Measurements from ENCODE around the gene SLCO1C1. TPM values are rescaled to one million over a fixed set of nuclear protein-coding genes. Genes with fewer than 3 reads are reported as not detected.

Gene SLCO1C1
- total RNA-seq, 1 donor from 2014 or later: not detected

DNA sequence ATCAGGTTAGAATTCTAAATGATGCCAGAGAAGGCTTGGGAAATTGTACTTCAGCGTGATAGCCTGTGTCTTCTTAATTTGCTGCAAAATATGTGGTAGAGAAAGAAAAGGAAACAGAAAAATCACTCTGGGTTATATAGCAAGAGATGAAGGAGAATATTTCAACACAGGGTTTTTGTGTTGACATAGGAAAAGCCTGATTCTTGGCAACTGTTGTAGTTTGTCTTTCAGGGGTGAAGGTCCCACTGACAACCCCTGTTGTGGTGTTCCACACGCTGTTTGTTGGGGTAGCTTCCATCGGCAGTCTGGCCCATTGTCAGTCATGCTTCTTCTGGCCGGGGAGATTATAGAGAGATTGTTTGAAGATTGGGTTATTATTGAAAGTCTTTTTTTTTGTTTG is 13.8 kb upstream of the SLCO1C1 start:
- no peaks in the 10 kb centered on the region for H3K36me3 ChIP-seq (ENCODE audit: control insufficient read depth, insufficient read depth, low read length)
- H3K27me3 ChIP-seq (ENCODE audit: control insufficient read depth, insufficient read depth, low read length): no peaks in the 10 kb centered on the region
- FAIRE-seq (no peak), DNase-seq (ENCODE audit: low read depth) (no peak)
- TF ChIP-seq, protein P1, sequence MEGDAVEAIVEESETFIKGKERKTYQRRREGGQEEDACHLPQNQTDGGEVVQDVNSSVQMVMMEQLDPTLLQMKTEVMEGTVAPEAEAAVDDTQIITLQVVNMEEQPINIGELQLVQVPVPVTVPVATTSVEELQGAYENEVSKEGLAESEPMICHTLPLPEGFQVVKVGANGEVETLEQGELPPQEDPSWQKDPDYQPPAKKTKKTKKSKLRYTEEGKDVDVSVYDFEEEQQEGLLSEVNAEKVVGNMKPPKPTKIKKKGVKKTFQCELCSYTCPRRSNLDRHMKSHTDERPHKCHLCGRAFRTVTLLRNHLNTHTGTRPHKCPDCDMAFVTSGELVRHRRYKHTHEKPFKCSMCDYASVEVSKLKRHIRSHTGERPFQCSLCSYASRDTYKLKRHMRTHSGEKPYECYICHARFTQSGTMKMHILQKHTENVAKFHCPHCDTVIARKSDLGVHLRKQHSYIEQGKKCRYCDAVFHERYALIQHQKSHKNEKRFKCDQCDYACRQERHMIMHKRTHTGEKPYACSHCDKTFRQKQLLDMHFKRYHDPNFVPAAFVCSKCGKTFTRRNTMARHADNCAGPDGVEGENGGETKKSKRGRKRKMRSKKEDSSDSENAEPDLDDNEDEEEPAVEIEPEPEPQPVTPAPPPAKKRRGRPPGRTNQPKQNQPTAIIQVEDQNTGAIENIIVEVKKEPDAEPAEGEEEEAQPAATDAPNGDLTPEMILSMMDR (IDR thresholded peaks at IDR 0.05; ENCODE audit: insufficient read depth, low read length, severe bottlenecking): no peak
- no peak overlapping the region for H3K4me3 ChIP-seq (ENCODE audit: low read depth, low read length)

DNA sequence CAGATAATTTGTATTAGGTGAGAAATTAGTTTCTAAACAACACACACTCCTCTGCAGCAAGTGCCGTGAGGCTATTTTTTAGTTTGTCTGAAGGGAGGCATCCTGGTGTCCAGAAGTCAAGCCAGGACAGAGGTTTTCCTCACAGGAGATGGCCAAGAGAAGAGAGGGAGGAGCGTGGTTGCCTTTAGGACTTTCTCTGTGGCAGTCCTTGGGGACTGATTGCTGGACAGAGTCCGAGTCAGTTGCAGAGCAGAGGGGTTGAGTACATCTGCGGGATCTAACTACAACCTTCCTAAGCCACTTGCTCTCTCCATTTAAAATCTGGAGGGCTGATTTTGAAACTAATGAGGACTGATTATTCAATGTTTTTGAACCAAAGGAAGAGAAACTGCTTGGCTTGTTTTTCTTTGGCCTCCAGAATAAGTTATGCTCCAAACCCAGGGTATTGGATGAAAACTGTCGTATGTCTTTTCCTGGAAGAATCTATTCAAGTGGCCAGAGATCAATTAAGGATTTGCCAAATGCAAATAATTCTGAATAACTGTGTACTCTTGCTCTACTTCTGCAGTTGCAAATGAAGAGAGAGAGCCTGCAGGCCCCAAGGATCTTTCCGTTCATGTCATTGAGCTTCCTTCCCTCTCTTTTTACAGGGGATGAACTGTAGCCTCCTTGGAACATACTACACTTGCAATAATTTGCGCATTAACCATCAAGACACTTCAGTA is 1.2 kb downstream of the SLCO1C1 start:
- H3K27me3 ChIP-seq (ENCODE audit: control insufficient read depth, insufficient read depth, low read length): no peaks in the 10 kb centered on the region
- no peaks in the 10 kb centered on the region for H3K36me3 ChIP-seq (ENCODE audit: control insufficient read depth, insufficient read depth, low read length)
- TF ChIP-seq, protein P1 (IDR thresholded peaks at IDR 0.05; ENCODE audit: insufficient read depth, low read length, severe bottlenecking): no peak
- FAIRE-seq (no peak), DNase-seq (ENCODE audit: low read depth) (no peak)
- H3K4me3 ChIP-seq (ENCODE audit: low read depth, low read length): no peak overlapping the region

DNA sequence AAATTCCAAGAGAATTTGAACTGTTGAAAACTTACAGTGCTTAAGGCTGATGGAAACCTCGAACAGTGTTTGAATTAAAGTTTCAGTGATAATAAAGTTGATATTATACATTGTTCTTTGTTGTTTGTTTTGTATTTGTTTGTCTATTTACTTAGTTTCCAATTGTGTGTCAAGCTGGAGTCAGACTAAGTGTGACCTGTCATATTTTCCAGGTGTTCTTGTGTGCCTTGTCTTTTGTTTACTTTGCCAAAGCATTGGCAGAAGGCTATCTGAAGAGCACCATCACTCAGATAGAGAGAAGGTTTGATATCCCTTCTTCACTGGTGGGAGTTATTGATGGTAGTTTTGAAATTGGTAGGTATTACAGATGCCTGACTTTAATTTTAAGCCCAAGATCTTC is 6.0 kb downstream of the SLCO1C1 start:
- H3K4me3 ChIP-seq (ENCODE audit: low read depth, low read length): no peak overlapping the region
- FAIRE-seq (no peak), DNase-seq (ENCODE audit: low read depth) (no peak)
- H3K27me3 ChIP-seq (ENCODE audit: control insufficient read depth, insufficient read depth, low read length): no peaks in the 10 kb centered on the region
- H3K36me3 ChIP-seq (ENCODE audit: control insufficient read depth, insufficient read depth, low read length): no peaks in the 10 kb centered on the region
- TF ChIP-seq, protein P1 (IDR thresholded peaks at IDR 0.05; ENCODE audit: insufficient read depth, low read length, severe bottlenecking): no peak

DNA sequence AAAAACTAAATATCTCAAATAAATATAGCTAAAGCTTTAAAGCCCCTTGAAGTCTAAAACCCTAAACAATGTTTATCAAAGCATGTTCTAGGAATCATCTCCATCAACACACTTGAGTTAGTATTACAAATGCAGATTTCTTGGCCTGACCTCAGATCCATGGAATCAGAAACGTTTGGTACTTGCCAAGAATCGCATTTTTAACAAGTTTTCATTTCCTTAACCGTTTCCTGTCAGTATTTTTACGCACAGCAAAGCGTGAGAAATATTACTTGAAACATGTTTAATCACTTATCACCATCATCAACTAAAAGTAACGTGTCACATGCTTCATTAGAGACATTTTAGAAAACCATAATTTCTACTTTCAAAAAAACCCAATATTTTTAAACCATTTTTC is 9.7 kb downstream of the SLCO1C1 start:
- FAIRE-seq (no peak), DNase-seq (ENCODE audit: low read depth) (no peak)
- TF ChIP-seq, protein P1 (IDR thresholded peaks at IDR 0.05; ENCODE audit: insufficient read depth, low read length, severe bottlenecking): no peak
- Histone ChIP-seq H3K27me3 (ENCODE audit: control insufficient read depth, insufficient read depth, low read length) (no peaks in the 10 kb centered on the region), H3K36me3 (ENCODE audit: control insufficient read depth, insufficient read depth, low read length) (no peaks in the 10 kb centered on the region), H3K4me3 (ENCODE audit: low read depth, low read length) (no peak overlapping the region)

DNA sequence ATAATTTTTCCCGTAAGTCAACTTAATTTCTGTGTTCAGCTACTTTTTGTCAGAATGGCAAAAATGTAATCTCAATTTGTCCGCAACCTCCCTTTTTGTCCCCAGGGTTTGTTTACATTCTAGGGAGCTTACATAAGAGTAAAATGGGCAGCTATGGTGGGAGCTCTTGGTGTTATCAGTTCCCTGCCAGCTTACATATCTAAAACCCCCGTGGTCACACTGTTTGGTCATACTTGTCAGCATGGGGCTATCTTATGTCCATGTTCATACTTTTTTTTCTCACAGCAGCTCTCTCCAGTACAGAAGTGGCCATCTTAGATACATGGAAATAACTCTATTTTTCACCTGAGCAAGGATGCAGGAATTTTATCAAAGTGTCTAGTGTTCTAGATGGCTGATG is 16.7 kb downstream of the SLCO1C1 start:
- H3K27me3 ChIP-seq (ENCODE audit: control insufficient read depth, insufficient read depth, low read length): no peaks in the 10 kb centered on the region
- no peak for FAIRE-seq
- no peaks in the 10 kb centered on the region for H3K36me3 ChIP-seq (ENCODE audit: control insufficient read depth, insufficient read depth, low read length)
- TF ChIP-seq, protein P1 (IDR thresholded peaks at IDR 0.05; ENCODE audit: insufficient read depth, low read length, severe bottlenecking): no peak
- DNase-seq (ENCODE audit: low read depth): no peak
- H3K4me3 ChIP-seq (ENCODE audit: low read depth, low read length): no peak overlapping the region

DNA sequence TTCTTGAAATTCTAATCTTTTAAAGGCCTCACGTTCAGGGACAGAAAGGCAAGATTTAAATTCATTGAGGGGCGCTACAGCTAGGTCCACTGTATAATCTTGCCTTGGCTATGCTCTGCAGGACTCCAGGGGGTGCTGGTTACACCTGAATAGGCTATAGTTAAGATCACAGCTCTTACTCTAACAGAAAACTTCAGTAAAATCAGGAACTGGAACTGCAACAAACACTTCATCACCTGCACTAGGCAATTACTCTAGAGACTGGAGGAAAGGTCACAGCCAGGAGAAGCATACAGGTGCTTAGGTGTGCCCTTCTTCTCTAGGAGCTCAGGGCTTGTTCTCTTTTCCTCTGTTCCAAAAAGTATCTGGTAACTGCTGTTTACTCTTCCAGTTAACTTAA is 20.9 kb downstream of the SLCO1C1 start:
- no peak for FAIRE-seq
- H3K27me3 ChIP-seq (ENCODE audit: control insufficient read depth, insufficient read depth, low read length): no peaks in the 10 kb centered on the region
- TF ChIP-seq, protein P1 (IDR thresholded peaks at IDR 0.05; ENCODE audit: insufficient read depth, low read length, severe bottlenecking): no peak
- H3K36me3 ChIP-seq (ENCODE audit: control insufficient read depth, insufficient read depth, low read length): no peaks in the 10 kb centered on the region
- H3K4me3 ChIP-seq (ENCODE audit: low read depth, low read length): no peak overlapping the region
- DNase-seq (ENCODE audit: low read depth): no peak
